Suprapubic skin (tissue), 4 donors: Measurements from ENCODE around the gene ACAT2.

Experiments
- EP300 ChIP-seq: sonication (generic); formaldehyde crosslinking; IDR thresholded peaks from one replicate; pipeline ENCODE4 v1.6.1; 2017; ENCODE audit warnings: antibody characterized with exemption
- POLR2A ChIP-seq, 2 donors: fragments of 450-650 bp; IDR thresholded peaks; one replicate each; pipeline ENCODE4 v1.6.1; 2017; ENCODE audit warnings: antibody characterized with exemption in 2 of 2, mild to moderate bottlenecking in 2 of 2, moderate library complexity in 2 of 2
- POLR2AphosphoS5 ChIP-seq, 3 donors: sonication (generic); formaldehyde crosslinking; IDR thresholded peaks; one replicate each; pipeline ENCODE4 v1.6.1; 2017; ENCODE audit warnings: antibody characterized with exemption in 3 of 3
- TF ChIP-seq, protein P1 (sequence below), 2 donors: fragments of 200-600 bp in 1 of 2; fragments of 450-650 bp in 1 of 2; sonication (generic) in 1 of 2; IDR thresholded peaks; one replicate each; pipeline ENCODE4 v1.5.1; 2016 to 2019; ENCODE audit warnings: antibody characterized with exemption in 2 of 2, mild to moderate bottlenecking in 1 of 2, moderate library complexity in 1 of 2

DNA sequence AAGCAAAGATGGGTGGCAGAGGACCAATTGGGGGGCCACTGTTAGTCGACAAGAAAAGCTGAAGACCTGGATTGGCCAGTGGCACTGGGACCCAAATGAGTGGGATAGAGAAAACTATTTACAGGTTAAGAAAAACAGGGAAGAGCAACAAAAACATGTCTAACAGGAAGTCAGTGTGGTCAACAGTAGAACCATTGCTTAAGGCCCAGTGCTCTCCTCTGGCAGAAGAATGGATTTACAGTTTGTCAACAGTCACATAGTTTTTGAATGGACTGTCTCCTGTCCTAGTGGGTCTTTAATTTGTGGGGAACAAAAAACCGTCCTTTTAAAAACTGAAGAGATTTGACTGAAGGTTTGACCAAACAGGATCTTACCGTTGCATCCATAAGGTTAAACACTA lies 46.7 kb upstream of the ACAT2 start:
- TF ChIP-seq, protein P1, sequence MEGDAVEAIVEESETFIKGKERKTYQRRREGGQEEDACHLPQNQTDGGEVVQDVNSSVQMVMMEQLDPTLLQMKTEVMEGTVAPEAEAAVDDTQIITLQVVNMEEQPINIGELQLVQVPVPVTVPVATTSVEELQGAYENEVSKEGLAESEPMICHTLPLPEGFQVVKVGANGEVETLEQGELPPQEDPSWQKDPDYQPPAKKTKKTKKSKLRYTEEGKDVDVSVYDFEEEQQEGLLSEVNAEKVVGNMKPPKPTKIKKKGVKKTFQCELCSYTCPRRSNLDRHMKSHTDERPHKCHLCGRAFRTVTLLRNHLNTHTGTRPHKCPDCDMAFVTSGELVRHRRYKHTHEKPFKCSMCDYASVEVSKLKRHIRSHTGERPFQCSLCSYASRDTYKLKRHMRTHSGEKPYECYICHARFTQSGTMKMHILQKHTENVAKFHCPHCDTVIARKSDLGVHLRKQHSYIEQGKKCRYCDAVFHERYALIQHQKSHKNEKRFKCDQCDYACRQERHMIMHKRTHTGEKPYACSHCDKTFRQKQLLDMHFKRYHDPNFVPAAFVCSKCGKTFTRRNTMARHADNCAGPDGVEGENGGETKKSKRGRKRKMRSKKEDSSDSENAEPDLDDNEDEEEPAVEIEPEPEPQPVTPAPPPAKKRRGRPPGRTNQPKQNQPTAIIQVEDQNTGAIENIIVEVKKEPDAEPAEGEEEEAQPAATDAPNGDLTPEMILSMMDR (IDR thresholded peaks at IDR 0.05): no peak
- no peak for TF ChIP-seq POLR2A (IDR thresholded peaks at IDR 0.05)
- no peak for TF ChIP-seq EP300
- TF ChIP-seq POLR2AphosphoS5 (IDR thresholded peaks at IDR 0.05): no peak
